GM19397 (cell line): ENCODE data around the gene SIAH1.
"Not testable (repeated sequence)": the region's sequence is repeated elsewhere in the genome, so short reads cannot be mapped to it uniquely, and the experiment has no call there.

Experiments
- ATAC-seq: cut with Tn5 transposase; IDR thresholded peaks from one replicate; pipeline ENCODE4 v1.9.1; 2021; ENCODE audit warnings: mild to moderate bottlenecking, moderate library complexity; ENCODE audit not compliant: unreplicated experiment

Gene SIAH1

GRCh38 chr16:48335961-48336360 is 49.3 kb downstream of the SIAH1 start:
- no peak for ATAC-seq

GRCh38 chr16:48334325-48334724 is 50.9 kb downstream of the SIAH1 start:
- no peak for ATAC-seq

GRCh38 chr16:48332978-48333377 is 52.2 kb downstream of the SIAH1 start:
- ATAC-seq, result no peak

- no peak for ATAC-seq
Measured at GRCh38 chr16:48330841-48331192, 54.4 kb downstream of the SIAH1 start.

GRCh38 chr16:48330189-48330840 is 54.9 kb downstream of the SIAH1 start:
- ATAC-seq, result no peak

- no peak for ATAC-seq
Measured at GRCh38 chr16:48329138-48329537, 56.1 kb downstream of the SIAH1 start.

- no peak for ATAC-seq
Measured at GRCh38 chr16:48326915-48327314, 58.3 kb downstream of the SIAH1 start.

- ATAC-seq, result no peak
Measured at GRCh38 chr16:48323783-48324775, 61.1 kb downstream of the SIAH1 start.

- ATAC-seq, result no peak
Measured at GRCh38 chr16:48321317-48322036, 63.7 kb downstream of the SIAH1 start.

GRCh38 chr16:48318630-48319029 is 66.6 kb downstream of the SIAH1 start:
- no peak for ATAC-seq

GRCh38 chr16:48317614-48318315 is 67.4 kb downstream of the SIAH1 start:
- ATAC-seq, result no peak

- ATAC-seq, result no peak
Measured at GRCh38 chr16:48317026-48317425, 68.2 kb downstream of the SIAH1 start.

GRCh38 chr16:48313905-48314304 is 71.3 kb downstream of the SIAH1 start:
- ATAC-seq, result not testable (repeated sequence)

- no peak for ATAC-seq
Measured at GRCh38 chr16:48310908-48311641, 74.1 kb downstream of the SIAH1 start.
